K562 (cell line): Measurements from ENCODE around the gene ABT1. TPM values are rescaled to one million over a fixed set of nuclear protein-coding genes. Genes with fewer than 3 reads are reported as not detected.

Source experiments
- ARNT ChIP-seq, 2 experiments: fragments of 450-650 bp; IDR thresholded peaks; 2 replicates each; pipeline ENCODE4 v1.6.1; 2016; ENCODE audit warnings: mild to moderate bottlenecking in 1 of 2
- ATF3 ChIP-seq, 2 experiments: fragments of 450-650 bp in 1 of 2; sonication (generic) in 1 of 2; formaldehyde crosslinking in 1 of 2; IDR thresholded peaks in 1 of 2; conservative IDR thresholded peaks in 1 of 2; 2 replicates each; pipeline versions ENCODE4 v1.6.1 to v1.8.1; 2016 to 2023; ENCODE audit warnings: mild to moderate bottlenecking in 2 of 2, moderate library complexity in 2 of 2, inconsistent platforms in 1 of 2, missing genetic modification reagents in 1 of 2
- CBFA2T2 ChIP-seq: fragments of 450-650 bp; conservative IDR thresholded peaks from 2 replicates; pipeline ENCODE4 v1.6.1; 2017; ENCODE audit warnings: mild to moderate bottlenecking
- CCAR2 ChIP-seq: fragments of 200-400 bp; formaldehyde crosslinking; IDR thresholded peaks from 2 replicates; pipeline ENCODE4 v1.6.1; 2017; ENCODE audit warnings: mild to moderate bottlenecking, low read depth, low read length
- FOXK2 ChIP-seq, 2 experiments: fragments of 450-650 bp; IDR thresholded peaks in 1 of 2; conservative IDR thresholded peaks in 1 of 2; 2 replicates each; pipeline ENCODE4 v1.6.1; 2016; ENCODE audit warnings: low read depth in 2 of 2, mild to moderate bottlenecking in 1 of 2
- FOXO4 ChIP-seq: fragments of 450-650 bp; formaldehyde crosslinking; IDR thresholded peaks from 2 replicates; pipeline ENCODE4 v1.4.0; 2020; ENCODE audit warnings: mild to moderate bottlenecking, moderate library complexity
- GATAD2B ChIP-seq: fragments of 450-650 bp; IDR thresholded peaks from 2 replicates; pipeline ENCODE4 v1.6.1; 2017; ENCODE audit warnings: mild to moderate bottlenecking, borderline replicate concordance
- GTF2B ChIP-seq: IDR thresholded peaks from 2 replicates; pipeline ENCODE4 v1.6.1; 2011; ENCODE audit not compliant: insufficient read length; ENCODE audit errors: extremely low read depth
- HDAC3 ChIP-seq: fragments of 450-650 bp; IDR thresholded peaks from 2 replicates; pipeline ENCODE4 v1.6.1; 2018; ENCODE audit warnings: borderline replicate concordance, mild to moderate bottlenecking, moderate library complexity; ENCODE audit not compliant: partially characterized antibody
- ILF3 ChIP-seq: fragments of 450-650 bp; IDR thresholded peaks from 2 replicates; pipeline ENCODE4 v1.6.1; 2018; ENCODE audit warnings: antibody characterized with exemption, mild to moderate bottlenecking, moderate library complexity, borderline replicate concordance
- ILK ChIP-seq: fragments of 450-650 bp; IDR thresholded peaks from 2 replicates; pipeline ENCODE4 v1.6.1; 2016; ENCODE audit warnings: missing genetic modification characterization, low read depth, mild to moderate bottlenecking, missing compliant biosample characterization, moderate library complexity, borderline replicate concordance
- L3MBTL2 ChIP-seq: fragments of 450-650 bp; IDR thresholded peaks from 2 replicates; pipeline ENCODE4 v1.6.1; 2016; ENCODE audit warnings: mild to moderate bottlenecking, moderate library complexity
- MAFF ChIP-seq: IDR thresholded peaks from 2 replicates; pipeline ENCODE4 v1.6.1; 2012; ENCODE audit warnings: low read length, improper control_type of control experiment
- NCOA2 ChIP-seq, 2 experiments: fragments of 450-650 bp; IDR thresholded peaks; 2 replicates each; pipeline ENCODE4 v1.6.1; 2018; ENCODE audit warnings: mild to moderate bottlenecking in 2 of 2, moderate library complexity in 1 of 2; ENCODE audit not compliant: partially characterized antibody in 2 of 2
- NFE2L1 ChIP-seq: fragments of 450-650 bp; IDR thresholded peaks from 2 replicates; pipeline ENCODE4 v1.6.1; 2016; ENCODE audit warnings: missing genetic modification characterization, low read depth, mild to moderate bottlenecking, missing compliant biosample characterization, moderate library complexity, borderline replicate concordance
- NFIC ChIP-seq: fragments of 450-650 bp; IDR thresholded peaks from 2 replicates; pipeline ENCODE4 v1.6.1; 2017; ENCODE audit warnings: mild to moderate bottlenecking, inconsistent platforms
- NR1H2 ChIP-seq: sonication (generic); formaldehyde crosslinking; IDR thresholded peaks from 2 replicates; pipeline ENCODE4 v1.4.0; 2020; ENCODE audit warnings: mild to moderate bottlenecking, missing genetic modification reagents
- POLR2AphosphoS5 ChIP-seq: IDR thresholded peaks from 2 replicates; pipeline ENCODE4 v1.6.1; 2011; ENCODE audit warnings: mild to moderate bottlenecking, low read depth, low read length, moderate library complexity; ENCODE audit not compliant: control insufficient read depth, insufficient read depth
- RCOR1 ChIP-seq, 2 experiments: IDR thresholded peaks; 2 replicates each; pipeline ENCODE4 v1.6.1; 2012; ENCODE audit warnings: low read depth in 2 of 2, low read length in 2 of 2, borderline replicate concordance in 1 of 2, improper control_type of control experiment in 1 of 2
- SP1 ChIP-seq: sonication (generic); formaldehyde crosslinking; IDR thresholded peaks from 2 replicates; pipeline ENCODE4 v1.8.1; 2022; ENCODE audit warnings: mild to moderate bottlenecking, missing genetic modification reagents
- TAL1 ChIP-seq: fragments of 450-650 bp; IDR thresholded peaks from 2 replicates; pipeline ENCODE4 v1.6.1; 2016; ENCODE audit warnings: mild to moderate bottlenecking
- TFAP4 ChIP-seq: sonication (generic); formaldehyde crosslinking; IDR thresholded peaks from 2 replicates; pipeline ENCODE4 v1.8.0; 2022; ENCODE audit warnings: missing genetic modification reagents, mild to moderate bottlenecking, moderate library complexity, borderline replicate concordance
- ZBTB7A ChIP-seq: IDR thresholded peaks from 2 replicates; pipeline ENCODE4 v1.6.1; 2011; ENCODE audit warnings: low read depth, mild to moderate bottlenecking, low read length, moderate library complexity, borderline replicate concordance; ENCODE audit not compliant: control insufficient read depth
- ZNF24 ChIP-seq: fragments of 450-650 bp; IDR thresholded peaks from 2 replicates; pipeline ENCODE4 v1.6.1; 2016
- polyA plus RNA-seq, 8 experiments: library from polyadenylated mRNA; depleted of rRNA in 4 of 8; stranded (reverse) in 5 of 8; unstranded in 3 of 8; fragments of >200 nt; fragmentation: Nextera tagmentation in 2 of 8; fragmentation: Illumina TruSeq in 1 of 8; extraction: Ambion mirVana in 2 of 8; extraction: Trizol in 1 of 8; gene quantifications; 2 replicates each; pipeline versions ENCODE4 v1.2.1 to v1.2.3, GENCODE V29; 2011 to 2014; ENCODE audit warnings: inconsistent platforms in 1 of 8, missing spikeins in 1 of 8
- total RNA-seq, 7 experiments: library from RNA; depleted of rRNA in 6 of 7; stranded (reverse); fragments of >200 nt in 6 of 7; fragmentation: Illumina TruSeq in 2 of 7; extraction: Trizol in 2 of 7; gene quantifications; 2 replicates each; pipeline versions ENCODE4 v1.2.1 to v1.2.3, GENCODE V29; 2011 to 2021; ENCODE audit warnings: low replicate concordance in 1 of 7

The ABT1 gene
- total and polyA plus RNA-seq, 9 of the 15 experiments (the other 6 are each of a cell fraction or from before 2014, with no cell fraction given), result 8.8 to 52.7 (median 40.7) TPM

- TF ChIP-seq RCOR1 (IDR thresholded peaks at IDR 0.05; ENCODE audit: borderline replicate concordance in 1 of 2, low read depth in 2 of 2, low read length in 2 of 2), result peak in 1 of 2 experiments; percentile 61; a peak in 3 of 4 replicates
- peak; percentile 51 for TF ChIP-seq TFAP4 (CRISPR knock-in tag)
- TF ChIP-seq ILK, result no peak
- TF ChIP-seq CBFA2T2, result no peak
- peak; percentile 61 to 70; a peak in 2 of 4 replicates for TF ChIP-seq ARNT (IDR thresholded peaks at IDR 0.05)
- peak in 1 of 2 experiments; percentile 77 for TF ChIP-seq NCOA2 (IDR thresholded peaks at IDR 0.05; ENCODE audit: partially characterized antibody in 2 of 2)
- no peak for TF ChIP-seq NR1H2
- TF ChIP-seq ILF3, result no peak
- TF ChIP-seq TAL1, result no peak; the same call in 1 of the 2 replicates
- TF ChIP-seq GATAD2B, result peak; percentile 49; the same call in 1 of the 2 replicates
- no peak for TF ChIP-seq GTF2B
- peak; percentile 71 for TF ChIP-seq NFIC
- no peak for TF ChIP-seq ZBTB7A
- no peak for TF ChIP-seq NFE2L1 (tag)
- TF ChIP-seq L3MBTL2, result peak; percentile 29; the same call in 1 of the 2 replicates
- peak; percentile 5 to 76; a peak in 2 of 4 replicates for TF ChIP-seq FOXK2 (conservative IDR thresholded peaks at IDR 0.05 in 1 of 2, IDR thresholded peaks at IDR 0.05 in 1 of 2; ENCODE audit: low read depth in 2 of 2)
- 0 out of 2 replicates have a peak, but pooled peaks have one; percentile 8 for TF ChIP-seq MAFF
- peak; percentile 39; the same call in 1 of the 2 replicates for TF ChIP-seq SP1 (CRISPR knock-in tag)
- no peak for TF ChIP-seq HDAC3
- no peak for TF ChIP-seq ATF3 (IDR thresholded peaks at IDR 0.05)
- no peak for TF ChIP-seq ATF3 (CRISPR knock-in tag; conservative IDR thresholded peaks at IDR 0.05)
- TF ChIP-seq CCAR2, result no peak
- no peak for TF ChIP-seq FOXO4 (CRISPR knock-in tag)
- TF ChIP-seq POLR2AphosphoS5, result no peak
- TF ChIP-seq ZNF24, result 0 out of 2 replicates have a peak, but pooled peaks have one; percentile 15
Observed at GRCh38 chr6:26554697-26555504, 41.9 kb upstream of the ABT1 start (continued).
